Prostate gland (tissue), 2 donors: ENCODE measurements around the gene WDTC1.

Experiments used
- POLR2A ChIP-seq: fragments of 450-650 bp; IDR thresholded peaks from one replicate; pipeline ENCODE4 v1.6.1; 2016; ENCODE audit warnings: antibody characterized with exemption, mild to moderate bottlenecking
- POLR2AphosphoS5 ChIP-seq: sonication (generic); formaldehyde crosslinking; IDR thresholded peaks from one replicate; pipeline ENCODE4 v1.6.1; 2017; ENCODE audit warnings: antibody characterized with exemption
- TF ChIP-seq, protein P1 (sequence below), 4 experiments: fragments of 200-600 bp in 2 of 4; fragments of 450-650 bp in 2 of 4; sonication (generic) in 2 of 4; IDR thresholded peaks; 1 replicate in 3 of 4; 2 replicates in 1 of 4; pipeline ENCODE4 v1.5.1; 2016 to 2019; ENCODE audit warnings: antibody characterized with exemption in 4 of 4, mild to moderate bottlenecking in 2 of 4, moderate library complexity in 2 of 4

DNA sequence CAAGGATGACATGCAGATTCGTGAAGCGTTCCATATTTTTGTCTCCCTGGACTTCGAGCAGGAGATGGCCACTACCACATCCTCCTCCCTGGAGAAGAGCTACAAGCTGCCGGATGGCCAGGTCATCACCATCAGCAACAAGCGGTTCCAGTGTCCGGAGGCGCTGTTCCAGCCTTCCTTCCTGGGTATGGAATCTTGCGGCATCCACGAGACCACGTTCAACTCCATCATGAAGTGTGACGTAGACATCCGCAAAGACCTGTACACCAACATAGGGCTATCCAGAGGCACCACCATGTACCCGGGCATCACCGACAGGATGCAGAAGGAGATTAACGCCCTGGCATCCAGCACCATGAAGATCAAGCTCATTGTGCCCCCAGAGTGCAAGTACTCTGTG lies 90.9 kb downstream of the WDTC1 start:
- TF ChIP-seq, protein P1, sequence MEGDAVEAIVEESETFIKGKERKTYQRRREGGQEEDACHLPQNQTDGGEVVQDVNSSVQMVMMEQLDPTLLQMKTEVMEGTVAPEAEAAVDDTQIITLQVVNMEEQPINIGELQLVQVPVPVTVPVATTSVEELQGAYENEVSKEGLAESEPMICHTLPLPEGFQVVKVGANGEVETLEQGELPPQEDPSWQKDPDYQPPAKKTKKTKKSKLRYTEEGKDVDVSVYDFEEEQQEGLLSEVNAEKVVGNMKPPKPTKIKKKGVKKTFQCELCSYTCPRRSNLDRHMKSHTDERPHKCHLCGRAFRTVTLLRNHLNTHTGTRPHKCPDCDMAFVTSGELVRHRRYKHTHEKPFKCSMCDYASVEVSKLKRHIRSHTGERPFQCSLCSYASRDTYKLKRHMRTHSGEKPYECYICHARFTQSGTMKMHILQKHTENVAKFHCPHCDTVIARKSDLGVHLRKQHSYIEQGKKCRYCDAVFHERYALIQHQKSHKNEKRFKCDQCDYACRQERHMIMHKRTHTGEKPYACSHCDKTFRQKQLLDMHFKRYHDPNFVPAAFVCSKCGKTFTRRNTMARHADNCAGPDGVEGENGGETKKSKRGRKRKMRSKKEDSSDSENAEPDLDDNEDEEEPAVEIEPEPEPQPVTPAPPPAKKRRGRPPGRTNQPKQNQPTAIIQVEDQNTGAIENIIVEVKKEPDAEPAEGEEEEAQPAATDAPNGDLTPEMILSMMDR (IDR thresholded peaks at IDR 0.05), result no peak
- TF ChIP-seq POLR2AphosphoS5 (no peak), POLR2A (no peak)
